Fibroblast of peridontal ligament (primary cell): ENCODE measurements around the gene PCLO.
"Not testable (repeated sequence)": the region's sequence is repeated elsewhere in the genome, so short reads cannot be mapped to it uniquely, and the experiment has no call there.

Source experiments
- DNase-seq: peaks from one replicate; pipeline ENCODE4 v3.0.0-alpha.2; 2010; ENCODE audit errors: extremely low read depth

The PCLO gene

GRCh38 chr7:83040484-83040883, 122.2 kb downstream of the PCLO start:
- no peak for DNase-seq

DNA sequence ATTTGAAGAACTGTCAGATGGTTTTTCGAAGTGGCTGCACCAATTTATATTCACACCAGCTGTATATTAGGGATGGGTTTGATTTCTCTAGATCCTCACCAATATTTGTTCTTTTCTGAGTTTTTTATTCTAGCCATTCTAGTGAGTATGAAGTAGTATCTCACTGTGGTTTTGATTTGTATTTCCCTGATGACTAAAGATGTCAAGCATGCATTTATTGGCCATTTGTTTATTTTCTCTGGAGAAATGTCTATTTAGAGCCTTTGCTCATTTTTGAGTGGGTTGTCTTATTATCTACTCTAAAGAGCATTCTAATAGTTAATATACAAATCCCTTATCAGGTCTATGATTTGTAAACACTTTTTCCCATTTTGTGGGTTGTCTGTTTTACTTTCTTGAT, 123.9 kb downstream of the PCLO start:
- DNase-seq = no peak

GRCh38 chr7:83036721-83037380, 125.8 kb downstream of the PCLO start:
- no peak for DNase-seq

GRCh38 chr7:83036130-83036529, 126.6 kb downstream of the PCLO start:
- no peak for DNase-seq

- DNase-seq = no peak
Observed at GRCh38 chr7:83032195-83032594, 130.5 kb downstream of the PCLO start.

- not testable (repeated sequence) for DNase-seq
Observed at GRCh38 chr7:83023817-83024665, 138.6 kb downstream of the PCLO start.

DNA sequence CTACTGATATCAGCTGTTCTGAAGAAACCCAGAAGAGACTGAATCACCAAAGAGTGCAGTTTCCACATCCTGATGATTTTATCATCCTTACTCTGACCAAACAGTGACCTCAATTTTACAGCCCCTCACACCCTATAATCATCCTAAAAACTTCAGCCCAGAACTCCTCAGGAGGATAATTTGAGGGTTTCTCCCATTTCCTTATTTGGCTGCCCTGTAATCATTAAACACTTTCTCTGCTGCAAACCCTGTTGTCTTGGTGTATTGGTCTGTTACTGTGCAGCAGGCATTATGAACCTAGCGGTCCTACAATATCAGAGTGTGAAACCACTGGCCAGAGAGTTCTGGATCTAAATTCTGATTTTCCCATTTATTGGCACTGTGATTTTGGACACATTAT, 141.7 kb downstream of the PCLO start:
- no peak for DNase-seq

DNA sequence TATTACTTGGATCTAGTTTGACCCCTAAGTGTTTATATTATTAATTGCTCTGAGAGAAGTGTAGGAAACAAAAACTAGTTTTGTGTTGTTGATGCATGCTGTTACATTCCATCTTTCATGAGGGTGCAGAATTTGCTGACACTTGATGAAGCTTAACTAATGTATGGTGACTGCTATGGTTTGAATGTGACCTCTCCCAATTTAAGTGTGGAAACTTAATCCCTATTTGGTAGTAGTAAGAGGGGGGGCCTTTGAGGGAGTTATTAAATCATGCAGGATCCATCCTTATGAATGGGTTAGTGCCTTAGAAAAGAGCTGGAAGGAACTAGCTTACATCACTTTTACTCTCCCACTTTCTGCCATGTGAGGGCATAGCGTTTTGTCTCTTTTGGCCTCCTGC, 142.5 kb downstream of the PCLO start:
- no peak for DNase-seq

DNA sequence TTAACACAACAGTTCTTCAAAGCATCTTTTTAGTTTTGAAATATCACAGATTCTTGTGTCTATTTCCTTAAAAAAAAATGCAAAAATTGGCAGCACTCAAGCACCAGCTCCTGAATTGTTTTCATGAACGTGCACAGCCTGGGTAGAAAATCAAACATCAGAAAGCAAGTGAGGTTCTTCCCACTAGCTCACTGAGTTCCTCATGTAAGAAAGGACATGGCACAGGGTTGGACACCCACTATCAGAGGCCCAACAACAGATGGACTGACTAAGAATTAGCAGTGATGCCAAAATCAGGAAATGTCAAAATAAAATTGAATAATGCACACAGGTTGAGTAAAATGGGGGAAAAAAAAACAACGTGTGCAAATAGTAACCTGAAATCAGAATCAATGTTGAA, 146.8 kb downstream of the PCLO start:
- DNase-seq = no peak

- no peak for DNase-seq
Observed at GRCh38 chr7:83014546-83014945, 148.1 kb downstream of the PCLO start.

- no peak for DNase-seq
Observed at GRCh38 chr7:83011954-83012353, 150.7 kb downstream of the PCLO start.

DNA sequence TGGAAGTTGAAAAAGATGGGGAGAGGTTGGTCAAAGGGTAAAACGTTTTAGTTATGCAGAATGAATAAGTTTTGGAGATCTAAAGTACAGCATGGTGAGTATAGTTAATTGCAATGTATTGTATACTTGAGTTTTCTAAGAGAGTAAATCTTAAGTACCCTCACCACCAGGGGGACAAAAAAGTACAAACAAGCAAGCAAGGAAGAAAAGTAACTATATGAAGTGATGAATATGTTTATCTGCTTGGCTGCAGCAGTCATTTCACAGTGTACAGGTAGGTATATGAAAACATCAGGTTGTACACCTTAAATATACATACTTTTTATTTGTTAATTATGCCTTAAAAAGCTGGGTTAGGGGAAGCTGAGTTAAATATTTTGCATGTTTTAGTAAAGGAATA, 157.3 kb downstream of the PCLO start:
- no peak for DNase-seq

- no peak for DNase-seq
Observed at GRCh38 chr7:83001362-83002040, 161.2 kb downstream of the PCLO start.

DNA sequence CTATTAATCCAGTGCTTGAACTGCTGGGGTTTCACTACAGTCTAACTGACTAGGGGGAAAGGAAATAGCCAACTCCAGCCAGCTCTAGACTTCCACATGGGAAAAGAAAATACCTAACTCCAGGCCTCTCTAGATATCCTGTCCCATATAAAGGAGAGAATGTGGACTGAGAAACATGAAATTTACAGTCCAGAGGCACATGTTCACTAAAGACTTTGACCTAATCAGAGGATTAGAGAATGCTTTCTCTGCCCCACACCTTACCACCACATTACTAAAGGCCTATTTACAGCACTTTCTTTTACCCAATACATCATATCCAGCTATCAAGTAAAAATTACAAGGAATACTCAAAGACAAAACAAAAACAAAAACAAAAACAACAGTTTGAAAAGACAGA, 164.2 kb downstream of the PCLO start:
- no peak for DNase-seq

DNA sequence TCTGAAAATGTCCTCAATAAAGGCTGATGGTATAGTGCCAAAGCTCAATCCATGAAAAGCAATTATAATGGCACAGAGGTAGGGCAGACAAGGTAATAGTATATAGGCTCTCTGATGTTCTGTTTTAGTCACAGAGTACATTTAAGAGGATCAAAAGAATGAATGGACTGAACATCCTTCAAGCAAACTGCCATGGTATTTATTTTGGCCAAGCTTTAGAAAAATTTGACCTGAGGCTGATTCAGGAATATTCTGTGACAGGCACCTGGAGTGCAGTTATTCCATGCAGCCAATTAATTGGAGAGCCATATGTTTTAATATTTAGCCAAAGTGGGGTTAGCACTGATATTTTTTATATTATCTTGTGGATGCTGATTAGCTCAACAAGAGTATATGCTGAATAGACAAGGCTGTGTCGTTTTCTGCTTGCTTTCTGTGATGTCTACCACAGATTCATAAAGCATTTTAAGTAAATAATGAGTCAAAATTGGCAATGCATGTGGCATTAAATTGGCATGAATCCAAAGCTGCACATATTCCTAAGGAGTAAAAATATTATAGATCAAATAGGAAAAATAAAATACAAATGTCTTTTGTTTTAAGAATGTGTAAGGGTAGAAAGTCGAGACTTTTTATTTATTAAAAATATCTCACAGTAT, 177.4 kb downstream of the PCLO start:
- DNase-seq = no peak

DNA sequence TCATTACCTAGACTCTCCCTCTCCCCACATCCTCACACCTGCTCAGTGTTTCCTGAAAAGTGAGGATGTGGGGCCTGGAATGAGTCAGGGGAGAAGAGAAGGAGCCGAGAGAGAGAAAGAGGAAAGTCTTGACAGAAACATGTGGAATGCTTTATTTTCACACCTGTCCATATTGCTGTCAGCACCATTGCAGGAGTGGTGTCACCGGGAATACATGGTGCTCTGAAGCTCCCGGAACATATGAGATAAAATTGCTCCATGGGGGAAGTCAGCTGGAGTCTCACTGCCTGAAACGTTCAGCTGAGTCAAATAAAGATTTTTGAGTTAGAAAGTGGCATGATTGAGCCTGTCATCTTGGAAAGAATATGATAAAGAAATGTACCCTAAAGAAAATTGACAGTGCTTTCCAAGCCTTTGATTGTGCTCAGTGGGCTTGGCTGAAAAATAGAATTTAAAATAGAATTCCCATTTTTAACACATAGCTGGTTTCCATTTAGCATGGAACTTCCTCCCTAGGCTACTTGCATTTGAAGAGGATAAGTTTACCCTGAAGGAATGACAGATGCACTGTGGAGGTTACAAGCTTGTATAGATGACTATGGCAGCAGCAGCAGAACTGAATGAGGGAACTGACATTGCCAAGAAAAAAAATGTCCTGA, 182.4 kb downstream of the PCLO start:
- no peak for DNase-seq

DNA sequence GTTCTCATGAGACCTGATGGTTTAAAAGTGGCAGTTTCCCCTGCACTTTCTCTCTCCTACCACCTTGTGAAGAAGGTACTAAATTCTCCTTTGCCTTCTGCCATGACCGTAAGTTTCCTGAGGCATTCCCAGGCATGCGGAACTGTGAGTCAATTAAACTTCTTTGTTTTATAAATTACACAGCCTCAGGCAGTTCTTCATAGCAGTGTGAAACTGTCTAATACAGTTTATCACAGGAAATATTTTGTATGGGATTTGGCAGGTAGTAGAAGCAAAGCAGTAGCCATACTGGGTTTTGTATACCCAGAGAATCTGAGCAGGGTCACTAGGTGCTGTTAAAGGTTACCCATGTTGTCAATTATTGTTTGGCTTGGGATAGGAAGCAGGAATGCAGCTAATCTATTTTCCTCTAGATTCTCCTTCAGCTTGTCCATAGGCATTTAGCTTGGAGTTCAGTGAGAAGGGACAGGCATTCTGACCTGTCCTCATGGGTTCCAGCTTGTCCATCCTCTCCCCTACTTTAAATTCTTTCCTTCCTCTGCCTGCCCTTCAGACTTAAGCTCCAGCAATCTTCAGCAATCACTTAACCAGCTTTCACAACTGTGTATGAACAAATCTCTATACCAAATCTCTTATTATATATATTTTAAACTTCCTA, 186.7 kb downstream of the PCLO start:
- DNase-seq = no peak

DNA sequence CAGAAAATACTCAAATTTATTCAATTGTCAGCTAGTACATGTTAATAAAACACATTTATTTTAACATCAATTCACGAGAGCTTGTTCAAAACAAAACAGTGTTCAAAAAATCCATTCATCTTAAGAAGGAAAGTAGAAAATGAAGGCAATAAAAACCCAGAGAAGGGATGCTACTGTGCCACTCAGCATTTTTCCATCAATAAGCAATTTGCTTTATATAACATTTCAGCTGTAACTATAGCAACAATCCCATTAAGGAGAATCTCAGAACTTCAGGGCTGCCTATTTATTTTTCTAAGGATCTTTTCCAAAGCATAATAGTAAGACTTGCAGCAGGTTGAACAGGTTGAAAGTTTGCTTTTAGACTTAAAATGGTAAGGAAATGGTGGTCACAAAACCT, 190.5 kb downstream of the PCLO start:
- no peak for DNase-seq

DNA sequence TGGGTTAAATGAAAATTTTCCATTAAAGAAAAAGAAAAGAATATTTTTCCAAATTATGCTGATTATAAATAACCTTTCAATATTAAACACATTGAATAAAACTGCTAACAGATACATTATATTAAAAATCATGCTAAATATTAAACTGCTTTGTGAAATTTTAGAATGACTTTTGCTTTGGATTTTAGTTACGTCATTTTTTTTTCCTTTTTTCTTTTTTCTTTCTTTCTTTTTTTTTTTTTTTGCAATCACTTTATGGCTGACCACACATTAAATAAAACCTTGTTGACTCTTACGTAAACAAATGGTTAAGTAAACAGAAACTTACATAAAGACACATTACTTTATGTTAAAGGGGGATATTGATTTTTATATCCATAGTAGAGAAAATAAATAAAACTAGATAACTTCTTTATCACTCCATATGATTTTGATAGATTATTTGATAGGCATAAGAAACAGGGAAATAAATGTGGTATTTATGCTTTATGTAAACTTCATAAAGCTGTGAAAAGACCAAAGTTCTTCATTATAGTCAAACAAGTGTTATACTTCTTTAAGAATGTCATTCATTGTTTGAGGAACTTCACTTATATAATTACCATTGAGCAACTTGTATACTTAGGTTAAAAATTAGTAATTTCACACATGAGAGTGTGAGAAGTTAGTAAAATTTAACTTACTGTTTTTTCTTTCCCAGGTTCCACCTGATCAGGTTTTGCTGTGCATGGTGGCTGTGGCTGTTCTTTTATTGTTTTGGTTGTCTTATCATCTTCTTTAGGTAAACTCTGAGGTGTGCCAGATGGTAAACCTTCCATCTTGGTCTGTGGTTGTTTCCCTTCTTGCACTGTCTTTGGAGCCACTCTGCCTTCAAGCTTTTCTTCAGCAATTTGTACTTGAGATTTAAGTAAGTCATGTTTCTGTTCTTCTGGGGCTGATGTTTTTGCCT, 197.3 kb downstream of the PCLO start:
- DNase-seq = no peak
